ENCODE results near the gene XPC. TPM values are rescaled to one million over a fixed set of nuclear protein-coding genes. Genes with fewer than 3 reads are reported as not detected.

XPC gene
- total RNA-seq, 1 experiment from 2014 or later = 34.9 TPM

GRCh38 chr3:14156201-14156600 lies 22.2 kb downstream of the XPC start:
- TF ChIP-seq E2F1 (CRISPR knock-in tag; IDR thresholded peaks at IDR 0.05) (no peak), ZSCAN18 (CRISPR knock-in tag; IDR thresholded peaks at IDR 0.05) (no peak), ZNF512 (CRISPR knock-in tag; IDR thresholded peaks at IDR 0.05; ENCODE audit: borderline replicate concordance) (no peak), JUN (CRISPR knock-in tag; IDR thresholded peaks at IDR 0.05) (no peak), CREM (CRISPR knock-in tag; IDR thresholded peaks at IDR 0.05) (no peak), NFYB (CRISPR knock-in tag; conservative IDR thresholded peaks at IDR 0.05; ENCODE audit: low read depth) (no peak), ZBTB43 (CRISPR knock-in tag; IDR thresholded peaks at IDR 0.05) (no peak), TP53 (CRISPR knock-in tag; IDR thresholded peaks at IDR 0.05) (no peak), TCF7 (CRISPR knock-in tag; IDR thresholded peaks at IDR 0.05; ENCODE audit: low read depth) (no peak), CBFB (CRISPR knock-in tag; IDR thresholded peaks at IDR 0.05; ENCODE audit: low read depth) (no peak), ATF6 (CRISPR knock-in tag; IDR thresholded peaks at IDR 0.05) (no peak), NR2C2 (CRISPR knock-in tag; IDR thresholded peaks at IDR 0.05) (no peak), NR3C1 (CRISPR knock-in tag; conservative IDR thresholded peaks at IDR 0.05; ENCODE audit: low read depth) (no peak), ERG (CRISPR knock-in tag; IDR thresholded peaks at IDR 0.05) (no peak), AR (CRISPR knock-in tag; IDR thresholded peaks at IDR 0.05) (no peak), ZNF671 (CRISPR knock-in tag; IDR thresholded peaks at IDR 0.05) (no peak), STAT6 (CRISPR knock-in tag; conservative IDR thresholded peaks at IDR 0.05; ENCODE audit: low read depth) (no peak), ZNF425 (CRISPR knock-in tag; conservative IDR thresholded peaks at IDR 0.05) (no peak), TEAD1 (CRISPR knock-in tag; IDR thresholded peaks at IDR 0.05) (no peak)
- H3K36me3 Mint-ChIP-seq = peaks cover 58% of the 10 kb centered on the region
- DNase-seq (ENCODE audit: low spot score) = no peak
- H3K27me3 Mint-ChIP-seq (ENCODE audit: low read depth) = no peaks in the 10 kb centered on the region
- peak overlapping the region; percentile 26; the same call in 1 of the 2 replicates for H3K27ac Mint-ChIP-seq
- no peak overlapping the region for H3K4me3 Mint-ChIP-seq
- ChIA-PET POLR2A (no interaction called here), CTCF (interaction anchor here (1.0 kb wide), 1 partner anchor 260 kb away, joined by 3 read pairs; no protein-coding TSS in a partner anchor)
- no peak for ATAC-seq
- H3K9me3 Mint-ChIP-seq = peaks cover 5% of the 10 kb centered on the region
- no peaks in the 10 kb centered on the region; the same call in 1 of the 2 replicates for H3K4me1 Mint-ChIP-seq

Data from WTC11 (cell line).